ENCODE measurements around the gene ADAMTSL2.

The ADAMTSL2 gene

GRCh38 chr9:133516256-133516960 is 18.1 kb upstream of the ADAMTSL2 start:
- no peak for DNase-seq (ENCODE audit: low spot score)

- DNase-seq (ENCODE audit: low spot score), result no peak
These were observed 17.5 kb upstream of the ADAMTSL2 start for GRCh38 chr9:133516961-133517350.

- no peak for DNase-seq (ENCODE audit: low spot score)
These were observed 16.8 kb upstream of the ADAMTSL2 start for GRCh38 chr9:133517711-133518110.

GRCh38 chr9:133518200-133518599 is 16.3 kb upstream of the ADAMTSL2 start:
- no peak for DNase-seq (ENCODE audit: low spot score)

- DNase-seq (ENCODE audit: low spot score), result no peak
These were observed 15.6 kb upstream of the ADAMTSL2 start for GRCh38 chr9:133518706-133519449.

- DNase-seq (ENCODE audit: low spot score), result no peak
These were observed 14.8 kb upstream of the ADAMTSL2 start for GRCh38 chr9:133519693-133520092.

- no peak for DNase-seq (ENCODE audit: low spot score)
These were observed 14.2 kb upstream of the ADAMTSL2 start for GRCh38 chr9:133520121-133520835.

GRCh38 chr9:133521122-133522072 is 13.1 kb upstream of the ADAMTSL2 start:
- DNase-seq (ENCODE audit: low spot score), result peak; percentile 52

- DNase-seq (ENCODE audit: low spot score), result no peak
These were observed 12.2 kb upstream of the ADAMTSL2 start for GRCh38 chr9:133522073-133522910.

GRCh38 chr9:133523106-133523505 is 11.4 kb upstream of the ADAMTSL2 start:
- DNase-seq (ENCODE audit: low spot score), result no peak

- DNase-seq (ENCODE audit: low spot score), result no peak
These were observed 10.4 kb upstream of the ADAMTSL2 start for GRCh38 chr9:133524146-133524545.

GRCh38 chr9:133524679-133525228 is 9.8 kb upstream of the ADAMTSL2 start, which contains the start of gene MYMK:
MYMK (minus strand) TSS chr9:133524959; CDS start chr9:133524844, 115 bp downstream.
- no peak for DNase-seq (ENCODE audit: low spot score)

- DNase-seq (ENCODE audit: low spot score), result no peak
These were observed 8.8 kb upstream of the ADAMTSL2 start for GRCh38 chr9:133525677-133526076.

- DNase-seq (ENCODE audit: low spot score), result no peak
These were observed 7.7 kb upstream of the ADAMTSL2 start for GRCh38 chr9:133526721-133527321.

GRCh38 chr9:133527444-133527920 is 7.0 kb upstream of the ADAMTSL2 start:
- no peak for DNase-seq (ENCODE audit: low spot score)

GRCh38 chr9:133528001-133528875 is 6.3 kb upstream of the ADAMTSL2 start:
- no peak for DNase-seq (ENCODE audit: low spot score)

GRCh38 chr9:133528876-133529241 is 5.6 kb upstream of the ADAMTSL2 start:
- no peak for DNase-seq (ENCODE audit: low spot score)

GRCh38 chr9:133529457-133529856 is 5.0 kb upstream of the ADAMTSL2 start:
- DNase-seq (ENCODE audit: low spot score), result no peak
